TTC549 (cell line): ENCODE data around the gene STYK1.

ENCODE experiments used
- FAIRE-seq: peaks from 2 replicates; lab custom pipeline; 2012; peaks lifted over from hg19 to GRCh38; lab: Jason Lieb, UNC

The STYK1 gene, protein sequence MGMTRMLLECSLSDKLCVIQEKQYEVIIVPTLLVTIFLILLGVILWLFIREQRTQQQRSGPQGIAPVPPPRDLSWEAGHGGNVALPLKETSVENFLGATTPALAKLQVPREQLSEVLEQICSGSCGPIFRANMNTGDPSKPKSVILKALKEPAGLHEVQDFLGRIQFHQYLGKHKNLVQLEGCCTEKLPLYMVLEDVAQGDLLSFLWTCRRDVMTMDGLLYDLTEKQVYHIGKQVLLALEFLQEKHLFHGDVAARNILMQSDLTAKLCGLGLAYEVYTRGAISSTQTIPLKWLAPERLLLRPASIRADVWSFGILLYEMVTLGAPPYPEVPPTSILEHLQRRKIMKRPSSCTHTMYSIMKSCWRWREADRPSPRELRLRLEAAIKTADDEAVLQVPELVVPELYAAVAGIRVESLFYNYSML

DNA sequence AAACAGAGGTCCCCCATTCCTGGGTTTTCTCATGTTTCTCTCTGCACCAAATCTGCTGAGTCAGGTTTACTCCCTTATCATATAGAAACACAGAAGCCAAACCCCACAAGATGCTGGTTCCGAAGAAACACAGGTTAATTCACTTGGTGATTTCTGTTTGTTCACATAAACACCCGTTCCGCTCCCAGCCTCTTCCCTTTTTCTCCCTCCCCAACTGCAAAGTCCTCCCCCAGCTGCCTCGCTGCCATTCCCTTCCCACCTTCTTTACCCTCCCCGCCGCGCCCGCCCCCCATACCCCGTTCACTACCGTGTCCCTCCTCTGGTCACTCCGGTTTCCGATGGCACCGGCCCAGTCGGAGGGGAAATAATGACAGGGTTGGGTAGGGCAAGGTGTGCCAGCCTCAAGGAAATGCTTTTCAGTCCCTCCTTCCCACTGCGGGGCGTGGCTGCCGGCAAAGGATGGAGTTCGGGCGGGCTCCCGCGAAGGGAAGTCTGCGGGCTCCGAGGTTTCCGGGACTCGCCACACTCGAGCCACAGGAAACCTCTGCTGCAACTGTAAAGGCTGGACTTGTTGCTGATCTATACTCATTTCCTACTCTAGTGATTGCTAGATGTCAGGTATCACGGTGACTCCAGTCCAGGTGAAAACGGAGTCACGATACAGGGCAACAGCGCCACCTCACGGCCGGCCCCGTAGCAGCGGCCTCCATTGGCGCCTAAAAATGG is at the start of gene STYK1:
STYK1 (minus strand) TSS at position 394 of the 726 bp plus-strand sequence. CDS start 39,434 bp downstream, outside the sequence.
- no peak for FAIRE-seq

DNA sequence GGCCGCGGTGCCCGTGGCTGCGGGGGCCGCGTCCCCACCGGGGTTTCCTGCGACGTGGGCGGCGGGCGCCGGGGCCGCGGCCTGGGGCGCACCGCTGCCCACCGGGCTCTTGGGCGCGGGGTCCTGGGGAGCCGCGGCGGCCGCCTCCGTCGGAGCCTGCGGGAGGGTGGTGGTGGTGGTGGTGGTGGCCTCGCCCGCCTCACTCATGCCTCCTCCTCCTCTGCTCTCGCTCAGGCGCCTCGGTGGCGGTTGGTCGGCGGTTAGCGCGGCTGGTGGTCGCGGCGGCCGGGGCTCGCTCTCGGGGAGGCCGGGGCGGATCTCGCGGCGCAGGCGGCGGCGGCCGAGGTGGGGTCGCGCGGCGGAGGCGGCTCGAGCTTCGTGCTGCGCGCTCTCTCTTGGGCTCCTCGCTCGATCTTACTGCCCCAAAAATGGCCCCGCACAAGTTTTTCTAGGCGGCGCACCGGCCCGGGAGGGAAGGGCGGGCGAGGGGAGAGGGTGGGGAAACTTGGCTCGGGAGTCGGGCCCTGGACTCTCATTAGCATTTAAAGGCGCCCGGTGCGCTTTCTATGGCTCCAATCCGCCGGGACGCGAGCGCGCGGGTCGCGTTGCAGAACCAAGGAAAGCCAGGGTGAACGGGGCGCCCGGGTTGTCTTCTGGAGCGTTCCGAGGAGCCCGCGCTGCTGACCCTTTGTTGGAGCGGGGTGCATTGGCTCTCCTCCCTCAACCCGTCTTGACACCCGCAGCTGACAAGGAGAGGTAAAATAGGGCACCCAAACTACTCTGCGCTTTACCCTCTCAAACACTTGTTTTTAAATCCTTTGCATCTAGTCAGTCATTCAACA is 49.3 kb upstream of the STYK1 start, which contains the start of gene YBX3:
YBX3 (minus strand) TSS at position 419 of the 842 bp plus-strand sequence; CDS start at position 207, 212 bp downstream.
- no peak for FAIRE-seq

DNA sequence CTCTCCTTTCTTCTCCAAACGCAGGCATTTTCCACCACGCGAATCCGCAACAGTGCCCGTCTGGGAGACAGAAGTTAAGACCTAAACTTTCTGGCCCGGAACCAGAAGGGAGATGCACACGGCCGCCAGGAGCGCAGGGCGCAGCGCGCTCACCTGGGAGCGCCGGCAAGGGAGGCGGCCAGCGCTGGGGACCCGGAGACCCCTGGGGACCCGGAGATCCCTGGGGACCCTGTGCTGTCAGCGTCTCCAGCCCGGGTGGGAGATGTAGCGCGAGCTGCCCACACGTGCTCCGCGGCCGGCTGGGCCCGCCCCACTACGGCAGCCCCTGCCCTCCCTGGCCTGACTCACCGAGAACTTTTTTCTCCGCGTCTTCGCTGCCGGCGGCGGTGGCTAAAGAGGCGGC is 48.7 kb upstream of the STYK1 start:
- no peak for FAIRE-seq

DNA sequence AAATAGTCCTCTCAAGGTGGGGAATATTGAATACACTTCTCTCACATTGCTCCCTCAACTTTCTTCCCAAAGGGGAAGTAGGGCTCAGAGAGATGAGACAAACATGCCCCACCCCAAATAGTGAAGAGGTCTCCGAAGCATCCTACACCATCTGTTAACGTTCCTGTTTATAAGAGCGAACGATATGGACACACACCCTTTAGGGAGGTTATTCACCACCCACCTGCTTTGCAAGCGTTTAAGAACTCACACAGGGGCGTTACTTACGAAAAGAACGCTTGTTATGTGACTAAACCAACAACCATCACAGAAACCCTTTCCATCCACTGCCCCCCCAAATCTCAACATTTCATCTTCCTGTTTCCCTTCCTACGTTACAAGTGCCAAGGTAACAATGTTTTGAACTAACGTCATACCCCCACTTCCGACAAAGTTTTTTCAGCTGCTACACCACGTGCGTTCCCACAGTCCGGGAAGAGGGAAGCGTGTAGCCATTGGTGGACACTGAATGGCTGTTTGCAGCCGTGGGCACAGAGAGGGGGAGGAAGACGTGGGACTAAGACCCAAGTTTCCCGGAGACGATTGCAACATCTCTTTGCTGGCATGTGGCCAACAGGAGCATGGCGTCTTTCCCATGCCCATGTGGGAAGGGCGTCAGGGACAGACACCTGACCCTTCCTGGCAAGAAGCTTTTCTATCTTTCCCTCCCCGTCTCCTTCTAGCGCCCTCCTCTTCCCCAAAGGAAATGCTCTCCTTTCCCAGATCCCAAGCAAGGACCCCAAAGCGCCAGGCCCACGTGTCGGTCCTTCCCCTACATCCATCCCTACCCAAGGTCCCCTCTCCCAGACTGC is 48.0 kb upstream of the STYK1 start:
- FAIRE-seq, result no peak

DNA sequence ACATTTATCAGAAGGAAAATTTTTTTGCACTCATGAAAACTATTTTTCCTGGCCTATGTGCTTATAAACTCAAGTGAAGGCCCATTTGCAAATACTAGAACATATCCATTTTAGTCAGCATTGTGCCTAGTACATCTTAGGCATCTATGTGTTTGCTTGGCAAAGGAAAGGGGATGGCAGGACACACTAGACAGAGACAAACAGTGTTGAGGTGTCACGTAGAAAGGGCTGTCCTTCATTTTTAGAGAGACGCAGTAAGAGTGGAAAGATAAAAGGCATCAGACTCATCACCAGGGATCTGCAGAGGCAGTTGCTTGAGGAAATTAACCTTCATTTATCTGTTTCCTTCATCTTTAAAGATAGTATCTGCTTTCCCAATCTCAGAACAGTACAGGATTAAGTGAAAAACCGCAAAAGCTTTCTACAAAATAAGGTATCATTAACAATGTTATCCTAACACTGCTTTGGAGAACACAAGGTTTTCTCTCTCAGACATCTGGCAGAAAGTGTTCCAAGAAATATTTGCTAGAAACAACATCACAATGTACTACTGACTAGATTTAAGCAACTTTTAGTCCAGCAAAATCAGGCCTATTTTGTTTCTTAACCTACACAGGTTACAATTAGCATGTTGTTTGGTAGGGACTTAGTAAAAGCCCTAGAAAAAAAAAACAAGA is 47.3 kb upstream of the STYK1 start:
- no peak for FAIRE-seq

GRCh38 chr12:10719482-10719881 is 45.6 kb upstream of the STYK1 start:
- no peak for FAIRE-seq

- FAIRE-seq, result no peak
Measured at GRCh38 chr12:10718279-10718821, 44.5 kb upstream of the STYK1 start.

DNA sequence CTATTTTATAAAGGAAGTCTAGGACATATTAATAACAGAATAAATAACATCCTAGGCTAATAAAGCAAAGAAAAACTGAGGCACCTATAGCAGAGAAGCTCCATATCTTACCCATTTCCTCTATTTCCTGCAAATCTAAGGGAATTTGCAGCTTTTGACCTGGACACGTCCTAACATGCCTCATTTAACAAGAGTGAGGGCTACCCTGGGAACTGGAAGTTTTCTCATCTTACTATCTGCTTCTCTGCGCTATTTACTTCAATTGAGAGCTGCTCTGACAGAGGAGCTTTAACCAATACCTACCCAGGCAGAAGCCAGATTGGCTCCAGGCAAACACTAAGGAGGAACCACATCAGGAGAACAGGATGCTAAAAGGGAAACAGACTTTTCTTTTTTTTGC is 43.6 kb upstream of the STYK1 start:
- FAIRE-seq, result no peak

DNA sequence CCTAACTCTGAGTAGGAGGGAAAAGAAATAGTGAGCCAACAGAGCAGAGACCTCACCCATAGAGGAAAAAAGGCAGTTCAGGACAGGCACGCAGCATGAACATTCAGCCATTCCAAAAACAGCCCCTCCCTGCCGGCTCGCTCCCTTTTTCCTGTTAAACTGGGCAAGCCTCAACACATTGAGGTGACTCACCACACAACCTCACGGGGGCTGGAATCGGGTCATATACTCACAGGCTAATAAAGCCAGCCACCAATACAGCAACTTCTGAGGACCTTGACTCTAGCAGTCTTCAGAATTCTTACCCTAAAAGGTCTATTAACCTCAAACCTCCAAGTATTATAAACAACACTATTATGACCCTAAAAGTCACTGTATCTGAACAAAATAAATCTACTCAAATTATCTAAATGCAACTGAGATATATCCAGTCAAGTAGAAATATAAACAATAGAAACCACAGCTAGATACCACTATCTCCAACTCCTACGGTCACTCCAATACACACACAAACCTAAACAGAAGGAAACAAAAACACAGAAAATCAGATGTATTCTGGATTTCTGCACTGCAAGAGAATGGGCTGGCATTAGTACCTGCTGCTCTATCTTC is 43.0 kb upstream of the STYK1 start:
- no peak for FAIRE-seq

GRCh38 chr12:10716277-10716676 is 42.4 kb upstream of the STYK1 start:
- FAIRE-seq, result no peak

DNA sequence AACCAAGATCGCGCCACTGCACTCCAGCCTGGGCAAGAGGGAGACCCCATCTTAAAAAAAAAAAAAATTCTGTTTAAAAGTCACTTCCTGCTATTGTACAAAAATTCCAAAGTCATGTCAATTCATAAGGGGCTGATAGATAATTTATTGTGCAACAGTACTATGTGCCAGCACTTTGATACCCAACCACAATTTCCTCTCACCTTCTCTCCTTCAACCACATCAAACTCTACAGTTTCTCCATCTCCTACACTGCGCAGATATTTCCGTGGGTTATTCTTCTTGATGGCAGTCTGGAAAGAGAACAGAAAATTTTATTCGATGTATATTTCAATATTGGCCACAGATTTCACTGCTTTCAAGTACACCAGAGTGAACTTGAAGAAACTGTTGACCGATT is 41.6 kb upstream of the STYK1 start:
- FAIRE-seq, result no peak

DNA sequence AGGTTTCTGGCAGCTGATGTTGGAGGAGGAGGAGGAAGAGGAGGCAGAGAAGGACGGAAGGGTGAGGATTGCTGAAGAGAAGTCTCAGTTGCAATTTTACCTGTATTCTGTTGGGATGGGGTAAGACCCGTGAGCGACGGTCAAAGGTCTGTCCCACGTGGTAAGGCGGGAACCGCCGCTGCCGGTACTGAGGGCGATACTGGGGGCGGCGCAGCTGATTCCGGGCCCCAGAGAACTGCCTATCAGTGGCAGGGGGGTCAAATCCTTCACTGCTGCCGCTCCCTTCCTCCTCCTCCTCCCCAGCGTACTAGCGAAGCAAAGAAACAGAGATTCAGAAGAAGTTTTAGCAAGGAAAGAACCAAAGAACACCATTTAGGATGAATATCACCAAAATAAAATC is 36.0 kb upstream of the STYK1 start:
- FAIRE-seq, result no peak

GRCh38 chr12:10708862-10709261 is 35.0 kb upstream of the STYK1 start:
- FAIRE-seq, result no peak

- FAIRE-seq, result no peak
Measured at GRCh38 chr12:10705655-10706054, 31.8 kb upstream of the STYK1 start.

DNA sequence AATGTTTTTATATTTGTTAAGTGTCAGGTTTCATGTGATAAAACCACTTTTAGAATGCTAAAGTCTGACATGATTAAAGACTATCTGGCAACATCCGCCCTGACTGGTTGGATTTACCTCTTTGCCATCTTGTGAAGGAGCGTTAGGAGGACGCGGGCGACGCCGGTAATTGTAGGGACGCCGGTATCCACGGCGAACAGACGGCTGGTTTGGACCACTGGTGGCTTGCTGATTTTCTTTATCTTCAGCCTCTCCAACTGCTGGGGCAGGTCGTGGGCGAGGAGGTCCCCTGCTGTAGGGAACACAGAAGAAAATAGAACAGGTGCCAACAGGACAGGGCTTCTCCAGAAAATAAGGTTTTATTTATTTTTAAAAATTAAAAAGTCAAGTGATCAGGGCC is 28.0 kb upstream of the STYK1 start:
- no peak for FAIRE-seq

GRCh38 chr12:10701131-10701681 is 27.4 kb upstream of the STYK1 start:
- FAIRE-seq, result no peak

GRCh38 chr12:10700581-10700980 is 26.7 kb upstream of the STYK1 start:
- no peak for FAIRE-seq

- FAIRE-seq, result no peak
Measured at GRCh38 chr12:10697862-10698261, 24.0 kb upstream of the STYK1 start.

- no peak for FAIRE-seq
Measured at GRCh38 chr12:10697156-10697555, 23.3 kb upstream of the STYK1 start.

DNA sequence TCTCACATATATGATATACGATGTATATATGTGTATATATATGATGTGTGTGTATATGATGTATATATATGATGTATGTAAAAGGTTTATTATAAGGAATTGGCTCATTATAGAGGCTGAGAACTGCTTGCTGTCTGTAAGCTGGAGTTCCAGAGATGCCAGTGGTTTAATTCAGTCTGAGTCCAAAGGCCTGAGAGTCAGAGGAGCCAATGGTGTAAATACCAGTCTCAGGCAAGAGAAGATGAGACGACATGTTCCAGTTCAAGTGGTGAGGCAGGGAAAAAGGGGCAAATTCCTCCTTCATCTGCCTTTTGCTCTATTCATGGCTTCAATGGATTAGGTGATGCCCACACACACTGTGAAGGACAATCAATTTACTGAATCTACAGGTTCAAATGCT is 17.1 kb upstream of the STYK1 start:
- no peak for FAIRE-seq
